ENCODE results near the gene OR13C5.

OR13C5 gene

DNA sequence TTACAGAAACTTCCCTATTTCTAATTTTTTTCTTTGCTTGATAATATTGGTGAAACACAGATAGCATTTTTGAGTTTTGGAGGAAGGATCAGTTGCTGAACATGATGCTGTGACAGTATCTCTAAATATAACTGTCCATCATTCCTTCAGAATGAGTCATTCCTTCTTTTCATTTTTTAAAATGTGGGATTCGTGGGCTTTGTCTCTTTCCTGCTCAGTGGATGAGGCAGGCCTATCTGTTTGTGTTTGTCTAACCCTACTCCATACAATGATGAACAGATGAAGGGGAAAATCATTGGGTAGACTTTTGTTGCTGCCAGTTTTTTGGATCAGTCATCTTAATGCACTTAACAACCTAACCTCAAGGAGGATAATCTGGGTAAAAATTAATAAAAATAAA lies 46.0 kb downstream of the OR13C5 start:
- TF ChIP-seq, protein P1, sequence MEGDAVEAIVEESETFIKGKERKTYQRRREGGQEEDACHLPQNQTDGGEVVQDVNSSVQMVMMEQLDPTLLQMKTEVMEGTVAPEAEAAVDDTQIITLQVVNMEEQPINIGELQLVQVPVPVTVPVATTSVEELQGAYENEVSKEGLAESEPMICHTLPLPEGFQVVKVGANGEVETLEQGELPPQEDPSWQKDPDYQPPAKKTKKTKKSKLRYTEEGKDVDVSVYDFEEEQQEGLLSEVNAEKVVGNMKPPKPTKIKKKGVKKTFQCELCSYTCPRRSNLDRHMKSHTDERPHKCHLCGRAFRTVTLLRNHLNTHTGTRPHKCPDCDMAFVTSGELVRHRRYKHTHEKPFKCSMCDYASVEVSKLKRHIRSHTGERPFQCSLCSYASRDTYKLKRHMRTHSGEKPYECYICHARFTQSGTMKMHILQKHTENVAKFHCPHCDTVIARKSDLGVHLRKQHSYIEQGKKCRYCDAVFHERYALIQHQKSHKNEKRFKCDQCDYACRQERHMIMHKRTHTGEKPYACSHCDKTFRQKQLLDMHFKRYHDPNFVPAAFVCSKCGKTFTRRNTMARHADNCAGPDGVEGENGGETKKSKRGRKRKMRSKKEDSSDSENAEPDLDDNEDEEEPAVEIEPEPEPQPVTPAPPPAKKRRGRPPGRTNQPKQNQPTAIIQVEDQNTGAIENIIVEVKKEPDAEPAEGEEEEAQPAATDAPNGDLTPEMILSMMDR (IDR thresholded peaks at IDR 0.05; ENCODE audit: borderline replicate concordance, insufficient read depth, low read depth, low read length) = no peak
- no peak overlapping the region for H3K4me3 ChIP-seq (ENCODE audit: low read depth, low read length)
